DMS79 (cell line): ENCODE measurements around the gene MRPS18A.

Source experiments
- DNase-seq: peaks from one replicate; lab custom pipeline; 2025; lab: John Stamatoyannopoulos, UW

Gene MRPS18A

DNA sequence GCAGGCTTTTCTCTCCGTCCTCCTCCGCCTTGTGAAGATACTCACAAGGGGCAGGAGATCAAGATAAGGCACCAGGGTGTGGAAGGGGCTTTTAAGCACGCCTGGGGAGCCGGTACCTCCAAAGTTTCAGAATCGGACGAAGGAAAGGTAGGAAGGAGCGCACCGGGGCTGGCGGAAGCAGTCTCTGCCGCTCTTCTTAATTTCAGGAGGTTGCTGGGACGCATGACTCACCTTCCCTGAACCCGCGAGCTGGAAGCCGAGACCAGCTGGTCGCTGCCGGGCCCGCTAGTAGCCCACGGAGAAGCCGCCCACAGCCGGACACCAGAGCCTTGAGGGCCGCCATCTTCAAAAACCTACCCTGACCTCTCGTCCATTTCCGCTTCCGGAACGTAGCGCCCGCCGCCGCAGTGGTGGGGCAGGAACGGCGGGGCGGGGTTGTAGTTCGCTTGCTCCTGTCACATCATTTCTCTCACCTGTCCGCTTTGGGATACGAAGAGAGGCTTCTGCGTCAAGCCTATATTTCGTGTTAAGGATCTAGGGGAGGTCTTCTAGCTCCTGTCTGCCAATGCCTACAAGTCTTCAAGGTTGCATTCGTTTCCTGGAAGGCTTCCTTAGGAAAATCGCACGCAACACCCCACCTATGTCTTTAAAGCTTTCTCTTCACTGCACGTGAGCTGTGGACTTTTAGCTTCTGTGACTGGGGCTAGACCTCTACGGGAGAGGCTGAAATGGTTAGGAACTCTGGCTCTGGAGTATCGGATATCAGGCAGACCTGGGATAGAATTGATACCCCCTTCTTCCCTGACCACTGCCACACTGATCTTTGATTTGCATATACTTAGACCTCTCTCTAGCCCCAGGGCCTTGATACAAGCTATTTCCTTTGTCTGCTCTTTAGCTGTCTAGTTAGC lies at the start of gene MRPS18A:
TSS of gene MRPS18A (minus strand) at position 355 of the 911 bp plus-strand sequence. CDS start at position 343, 12 bp downstream.
- peak; percentile 76 for DNase-seq

- no peak for DNase-seq
Measured at GRCh38 chr6:43736844-43737243, 49.3 kb upstream of the MRPS18A start.

DNA sequence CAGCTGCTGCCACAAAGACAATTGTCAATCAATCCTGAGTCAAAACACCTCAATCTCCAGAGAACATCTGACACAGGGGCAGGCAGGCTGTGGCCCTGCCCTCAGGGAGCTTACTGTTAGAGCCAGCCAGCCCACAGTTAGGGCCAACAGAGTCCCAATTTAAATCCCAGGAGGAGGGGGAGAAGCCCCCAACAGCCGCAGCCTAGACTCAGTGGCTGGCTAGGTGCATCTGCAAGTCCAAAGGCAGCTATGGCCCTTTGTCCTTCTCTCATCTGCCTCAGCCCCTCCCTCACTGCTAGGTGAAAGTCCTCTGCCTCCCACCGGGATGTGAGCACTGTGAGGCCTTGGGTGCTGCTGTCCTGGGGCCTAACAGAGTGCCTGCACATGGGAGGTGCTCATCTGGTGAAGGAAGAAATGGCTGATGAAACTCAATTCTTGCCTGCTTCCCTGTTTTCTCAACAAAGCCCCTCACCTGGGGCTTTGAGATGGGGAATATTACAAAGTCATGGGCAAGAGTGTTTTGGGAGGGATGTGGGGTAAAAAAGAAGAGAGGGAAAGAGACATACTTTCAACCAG lies 48.7 kb upstream of the MRPS18A start:
- no peak for DNase-seq

DNA sequence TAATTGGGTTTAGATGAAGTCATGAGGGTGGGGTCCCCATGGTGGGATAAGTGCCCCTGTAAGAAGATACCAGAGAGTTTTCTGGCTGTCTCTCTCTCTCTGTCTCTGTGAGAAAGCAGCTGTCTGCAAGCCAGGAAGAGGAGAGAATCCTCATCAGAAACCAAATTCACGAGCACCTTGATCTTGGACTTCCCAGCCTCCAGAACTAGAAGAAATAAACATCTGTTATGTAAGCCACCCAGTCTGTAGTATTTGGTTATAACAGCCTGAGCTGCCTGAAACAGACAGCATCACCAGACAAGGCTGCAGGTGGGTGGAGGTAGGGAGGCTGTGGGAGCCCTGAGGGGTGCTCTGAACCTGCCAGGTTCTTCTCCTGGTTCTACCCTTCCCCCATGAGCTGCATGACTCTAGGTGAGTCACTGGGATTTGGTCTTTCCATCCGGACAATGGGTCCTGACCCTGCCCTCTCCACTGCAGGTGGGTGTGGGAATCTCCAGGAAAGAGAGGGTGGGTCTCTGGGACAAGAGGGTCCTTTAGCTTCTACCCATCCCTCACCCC lies 48.1 kb upstream of the MRPS18A start:
- DNase-seq = no peak

DNA sequence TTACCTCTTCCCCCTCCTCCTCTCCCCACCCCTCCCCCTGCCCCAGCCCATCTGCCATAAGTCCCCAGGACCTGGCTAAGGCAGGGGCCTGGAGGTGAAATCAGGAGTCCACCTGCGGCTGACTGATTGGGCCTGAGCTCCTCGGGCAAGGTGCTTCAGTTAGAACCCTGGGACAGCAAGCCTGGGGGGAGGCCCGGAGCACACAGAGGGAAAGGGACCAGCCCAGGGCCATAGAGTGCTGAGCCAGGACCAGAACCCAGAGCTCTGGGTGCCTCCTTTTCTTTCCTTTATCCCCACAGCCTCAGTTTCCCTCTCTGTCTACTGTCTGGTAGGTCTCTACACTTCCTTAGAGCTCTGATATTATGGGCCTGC lies 46.7 kb upstream of the MRPS18A start:
- DNase-seq = no peak

DNA sequence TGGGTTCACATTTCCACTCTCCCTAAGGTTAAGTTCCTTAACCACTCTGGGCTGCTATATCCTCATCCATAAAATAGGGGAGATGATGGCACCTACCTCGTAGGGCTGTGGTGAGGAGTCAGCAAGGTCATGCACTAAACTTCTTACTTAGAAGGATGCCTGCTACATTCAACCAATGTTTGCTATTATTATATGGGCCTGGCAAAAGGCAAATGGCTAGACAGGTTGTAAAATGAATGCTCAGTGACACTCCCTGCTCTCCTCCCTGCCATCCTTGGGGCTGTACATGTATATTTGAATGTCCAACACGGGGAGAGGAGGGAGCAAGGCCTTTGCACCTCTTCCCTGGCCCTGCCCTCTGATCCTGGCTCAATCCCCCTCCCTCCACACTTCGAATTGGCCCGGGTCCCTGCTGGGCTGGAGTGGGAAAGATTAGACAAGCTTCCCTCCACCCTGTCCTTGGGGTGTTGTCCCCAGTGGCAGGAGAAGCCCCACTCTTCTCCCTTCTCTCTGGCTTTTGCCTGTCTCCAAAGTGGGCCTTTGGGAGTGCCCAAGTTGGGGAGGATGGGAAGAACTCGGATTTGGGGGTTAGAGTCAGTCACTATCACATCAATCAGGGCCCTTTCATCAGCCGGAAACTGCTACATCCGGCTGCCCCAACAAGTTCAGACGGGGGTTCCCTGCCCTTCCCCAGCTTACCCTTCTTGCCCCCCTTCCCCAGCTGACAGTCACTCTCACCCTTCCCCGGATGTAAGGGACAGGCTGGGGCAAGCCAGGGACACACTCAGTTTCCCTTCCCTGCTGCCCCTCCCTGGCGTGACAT lies 46.1 kb upstream of the MRPS18A start:
- DNase-seq = no peak

GRCh38 chr6:43730634-43731033 lies 43.0 kb upstream of the MRPS18A start:
- DNase-seq = no peak

- no peak for DNase-seq
Measured at GRCh38 chr6:43729537-43729936, 41.9 kb upstream of the MRPS18A start.

DNA sequence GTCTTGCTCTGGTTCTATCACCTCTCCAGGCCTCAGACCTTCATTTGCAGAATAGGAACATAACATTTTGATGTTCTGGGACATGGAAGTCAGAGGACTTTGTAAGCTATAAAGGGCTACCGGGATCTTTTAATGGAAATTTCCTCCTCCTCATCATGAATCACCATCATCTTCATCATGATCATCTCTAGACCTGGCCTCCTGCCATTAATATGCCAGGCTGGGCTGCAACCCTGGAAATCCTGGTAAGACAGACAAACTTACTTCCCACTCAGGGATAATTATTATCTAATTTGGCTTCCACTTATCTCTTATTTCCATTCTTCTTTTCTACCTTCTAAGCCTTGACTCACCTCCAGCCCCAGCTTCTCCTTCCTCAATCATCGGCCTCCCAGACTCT lies 41.0 kb upstream of the MRPS18A start:
- DNase-seq = no peak

- DNase-seq = no peak
Measured at GRCh38 chr6:43727634-43728033, 40.0 kb upstream of the MRPS18A start.

- DNase-seq = no peak
Measured at GRCh38 chr6:43725643-43726580, 38.3 kb upstream of the MRPS18A start.

- DNase-seq = peak; percentile 97
Measured at GRCh38 chr6:43724914-43725642, 37.5 kb upstream of the MRPS18A start.

- no peak for DNase-seq
Measured at GRCh38 chr6:43724354-43724753, 36.8 kb upstream of the MRPS18A start.

DNA sequence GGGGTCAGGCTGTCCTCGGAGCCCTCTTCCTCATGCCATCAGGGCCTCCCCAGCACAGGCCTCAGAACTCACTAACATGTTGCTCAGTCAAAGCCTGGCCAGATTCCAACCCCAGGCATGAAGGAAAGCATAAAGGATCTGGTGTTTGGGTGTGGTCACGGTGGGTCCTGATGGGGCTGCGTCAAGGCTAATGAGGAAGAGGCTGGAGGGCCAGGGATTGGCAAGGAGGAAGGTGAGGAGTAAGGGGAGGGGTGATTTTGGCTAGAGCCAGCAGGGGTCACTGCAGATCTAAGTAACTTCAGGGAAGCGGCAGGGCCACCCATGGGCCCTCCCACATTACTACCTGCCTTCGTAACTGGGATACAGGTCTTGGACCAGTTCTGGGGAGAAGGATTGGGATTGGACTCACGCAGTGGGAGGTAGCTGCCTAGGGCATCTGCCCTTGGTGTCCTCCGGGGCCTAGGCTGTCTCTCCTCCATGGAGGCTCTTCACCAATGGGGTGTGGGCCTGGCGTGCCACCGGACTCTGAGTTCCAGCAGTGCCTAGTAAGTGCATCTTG lies 36.2 kb upstream of the MRPS18A start:
- no peak for DNase-seq

DNA sequence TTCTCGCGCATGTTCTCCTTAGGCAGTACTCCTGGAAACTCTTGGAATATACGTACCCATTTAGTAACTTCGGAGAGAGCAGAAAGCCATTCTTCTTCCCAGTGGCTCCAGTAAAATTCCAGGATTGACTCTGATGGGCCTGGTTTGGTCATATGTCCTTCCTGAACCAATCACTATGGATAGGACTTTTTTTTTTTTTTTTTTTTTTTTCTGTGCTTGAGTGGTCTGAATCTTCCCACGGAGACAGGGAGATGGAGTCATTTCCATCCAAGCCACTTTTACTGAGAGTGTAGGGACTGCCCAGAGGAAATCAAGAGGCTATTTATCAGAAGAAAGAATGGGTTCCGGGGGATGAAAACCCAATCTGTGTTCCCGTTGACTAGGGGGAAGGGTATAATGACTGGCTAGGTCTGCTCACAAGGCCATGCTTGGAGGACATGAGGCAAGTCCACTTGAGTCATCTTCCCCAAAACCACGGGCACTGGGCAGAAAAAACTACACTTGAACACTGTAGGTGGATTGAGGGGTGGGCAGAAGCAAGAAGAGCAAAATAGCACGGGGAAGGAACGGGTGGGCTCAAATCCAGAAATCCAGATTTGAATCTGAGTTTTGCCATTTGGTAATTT lies 35.4 kb upstream of the MRPS18A start:
- DNase-seq = no peak

GRCh38 chr6:43720999-43721398 lies 33.4 kb upstream of the MRPS18A start:
- no peak for DNase-seq

DNA sequence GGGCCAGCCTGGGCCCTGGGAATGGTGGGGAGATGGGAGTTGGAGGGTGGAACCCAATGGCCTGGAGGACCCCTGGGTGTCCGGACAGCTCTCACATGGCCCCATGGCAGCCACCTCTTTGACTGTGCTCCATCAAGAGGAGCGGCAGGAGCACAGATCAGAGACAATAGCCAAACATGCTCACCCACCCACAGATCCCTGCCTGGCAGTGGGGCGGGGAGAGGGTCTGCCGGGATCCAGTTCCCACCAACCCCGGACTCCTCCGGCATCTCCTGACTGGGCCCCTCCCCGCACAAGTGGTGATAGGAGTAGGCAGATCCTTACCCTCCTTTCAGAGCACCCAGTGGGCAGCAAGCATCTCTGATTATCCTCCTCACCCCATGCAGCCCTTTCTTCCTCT lies 31.9 kb upstream of the MRPS18A start:
- no peak for DNase-seq

DNA sequence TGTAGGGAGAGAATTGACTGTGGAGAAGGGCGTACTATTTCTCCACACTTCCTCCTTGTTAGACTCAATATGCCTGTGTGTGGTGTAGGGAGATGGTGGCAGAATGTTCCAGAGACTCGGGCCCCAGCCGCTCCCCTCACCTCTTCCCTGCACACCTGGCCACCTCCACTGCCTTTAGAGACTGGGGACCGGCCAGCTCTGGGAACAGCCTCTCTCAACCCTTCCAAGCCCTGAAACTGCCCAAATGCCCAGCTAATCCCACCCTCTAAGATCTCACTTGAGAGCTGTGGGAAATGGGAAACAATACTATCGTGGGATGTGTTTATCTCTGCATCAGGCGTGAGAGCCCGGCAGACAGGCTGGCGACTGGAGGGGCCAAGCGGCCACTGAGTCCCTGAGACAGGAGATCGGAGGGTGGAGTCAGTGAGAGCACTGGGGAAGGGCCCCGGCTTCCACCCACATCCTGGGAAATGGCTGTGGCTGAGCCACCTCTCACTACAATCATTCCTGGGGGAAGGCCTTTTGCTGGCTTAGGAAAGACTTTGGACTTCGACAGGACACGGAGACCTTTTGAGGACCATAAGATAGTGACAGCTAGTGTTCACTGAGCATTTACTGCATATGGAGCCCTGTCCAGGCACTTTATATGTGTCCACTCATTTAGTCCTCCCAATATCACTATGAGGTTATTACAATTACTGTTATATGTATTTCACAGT lies 31.0 kb upstream of the MRPS18A start:
- no peak for DNase-seq

DNA sequence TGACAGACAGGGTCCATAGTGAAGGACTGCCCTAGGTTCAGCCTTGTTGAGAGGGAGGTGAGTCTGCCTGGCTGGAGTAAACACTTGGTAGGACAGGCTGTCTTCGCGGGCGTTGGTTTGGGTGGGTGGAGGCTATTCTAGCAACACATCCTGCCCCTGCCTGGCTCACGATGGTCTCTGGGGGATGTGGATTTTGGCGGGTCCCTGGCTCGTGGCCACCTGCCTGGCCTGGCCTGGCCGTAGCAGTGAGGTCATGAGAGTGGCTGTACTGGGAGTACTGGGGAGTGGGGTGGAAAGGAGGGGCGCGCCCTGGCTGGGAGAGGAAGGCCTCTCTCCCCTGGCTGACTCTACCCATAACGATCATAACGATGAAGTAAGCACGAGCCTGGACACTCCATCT lies 30.2 kb upstream of the MRPS18A start:
- no peak for DNase-seq
